Osteocyte (in vitro differentiated cells): ENCODE measurements around the gene RPRML. TPM values are rescaled to one million over a fixed set of nuclear protein-coding genes. Genes with fewer than 3 reads are reported as not detected.

Experiments
- microRNA-seq: library from miRNA; unstranded; fragments of <30 nt; microRNA quantifications from one replicate; pipeline ENCODE4 v1.1.0, GENCODE V29; 2020; ENCODE audit not compliant: unreplicated experiment
- total RNA-seq: library from RNA; stranded (reverse); gene quantifications from 2 replicates; pipeline ENCODE4 v1.2.1, GENCODE V29; 2021

Gene RPRML
- total RNA-seq, 1 donor from 2014 or later, result not detected

Small RNAs within 50 kb of the gene (microRNA-seq; reads per million reads assigned to microRNA genes)
- gene MIR5089, result not detected

Other genes starting within 250 kb of the RPRML start
- 2.0 and 2.4 TPM in 2 replicates for gene WNT3, start 160.6 kb downstream of the RPRML start, total RNA-seq
- not detected in 2 replicates for gene WNT9B, start 127.7 kb downstream of the RPRML start, total RNA-seq
- 58.0 and 63.7 TPM in 2 replicates for gene GOSR2, start 56.1 kb downstream of the RPRML start, total RNA-seq
- 102 and 112 TPM in 2 replicates for gene CDC27, start 210.0 kb upstream of the RPRML start, total RNA-seq
- not detected in 2 replicates for gene MYL4, start 230.1 kb upstream of the RPRML start, total RNA-seq